Activated CD4-positive, alpha-beta T cell treated with anti-CD3 and anti-CD28 coated beads, Interleukin-2, amount 10 ng/mL, durations not matched to agents 24 days and 14 days (primary cell): ENCODE data around the gene GRIK2. TPM values are rescaled to one million over a fixed set of nuclear protein-coding genes. Genes with fewer than 3 reads are reported as not detected.
"Not testable (repeated sequence)": the region's sequence is repeated elsewhere in the genome, so short reads cannot be mapped to it uniquely, and the experiment has no call there.

Source experiments
- DNase-seq: peaks from one replicate; pipeline ENCODE4 v3.0.0; 2022
- H3K27ac Mint-ChIP-seq: one replicate; pipeline ENCODE4 v1.8.0; 2022; ENCODE audit warnings: mild to moderate bottlenecking, mixed read lengths
- H3K27me3 Mint-ChIP-seq: one replicate; pipeline ENCODE4 v1.8.0; 2022; ENCODE audit warnings: mixed read lengths
- H3K36me3 Mint-ChIP-seq: one replicate; pipeline ENCODE4 v1.8.0; 2022; ENCODE audit warnings: low read depth, mild to moderate bottlenecking, mixed read lengths
- H3K4me1 Mint-ChIP-seq: one replicate; pipeline ENCODE4 v1.8.0; 2021; ENCODE audit warnings: mixed read lengths
- H3K4me3 Mint-ChIP-seq: one replicate; pipeline ENCODE4 v1.8.0; 2022; ENCODE audit warnings: mild to moderate bottlenecking, moderate library complexity, mixed read lengths
- H3K9me3 Mint-ChIP-seq: one replicate; pipeline ENCODE4 v1.8.0; 2021; ENCODE audit warnings: mixed read lengths
- intact Hi-C: fragments of 100-400 bp; cut with micrococcal nuclease; formaldehyde crosslinking; loops from one replicate; pipeline ENCODE4 v1.15.1; 2023
- total RNA-seq: library from RNA; stranded (reverse); gene quantifications from 2 replicates; pipeline ENCODE4 v1.2.3, GENCODE V29; 2022

Gene GRIK2
- total RNA-seq, 1 donor from 2014 or later, result not detected

- intact Hi-C loops, result no loop called here
- H3K36me3 Mint-ChIP-seq, result no peaks in the 10 kb centered on the region
- H3K9me3 Mint-ChIP-seq, result no peaks in the 10 kb centered on the region
- H3K27ac Mint-ChIP-seq, result no peak overlapping the region
- no peak for DNase-seq
- no peak overlapping the region for H3K4me3 Mint-ChIP-seq
- no peaks in the 10 kb centered on the region for H3K27me3 Mint-ChIP-seq
- H3K4me1 Mint-ChIP-seq, result no peaks in the 10 kb centered on the region
Observed at GRCh38 chr6:101608703-101609102, 215.2 kb downstream of the GRIK2 start.

DNA sequence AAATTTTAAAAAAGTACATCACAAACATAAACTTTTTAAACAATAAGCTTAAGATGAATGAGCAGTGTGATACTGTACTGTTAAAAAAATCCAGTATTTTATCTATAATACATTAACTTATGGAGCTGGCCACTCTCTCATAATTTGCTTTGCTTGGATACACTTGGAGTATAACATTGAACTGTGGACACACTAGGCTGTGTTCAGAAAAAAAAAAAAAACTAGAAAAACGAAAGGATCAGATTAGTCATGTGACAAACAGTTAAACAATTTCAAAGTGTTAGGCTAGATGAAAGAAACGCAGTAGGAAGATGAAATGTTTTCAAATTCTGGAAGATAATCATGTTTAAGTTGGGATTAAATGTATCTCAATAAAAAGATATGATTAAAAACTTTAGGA is 220.0 kb downstream of the GRIK2 start:
- Mint-ChIP-seq H3K36me3 (no peaks in the 10 kb centered on the region), H3K27ac (no peak overlapping the region), H3K27me3 (no peaks in the 10 kb centered on the region), H3K4me3 (no peak overlapping the region), H3K9me3 (no peaks in the 10 kb centered on the region), H3K4me1 (no peaks in the 10 kb centered on the region)
- no peak for DNase-seq
- intact Hi-C loops, result no loop called here

DNA sequence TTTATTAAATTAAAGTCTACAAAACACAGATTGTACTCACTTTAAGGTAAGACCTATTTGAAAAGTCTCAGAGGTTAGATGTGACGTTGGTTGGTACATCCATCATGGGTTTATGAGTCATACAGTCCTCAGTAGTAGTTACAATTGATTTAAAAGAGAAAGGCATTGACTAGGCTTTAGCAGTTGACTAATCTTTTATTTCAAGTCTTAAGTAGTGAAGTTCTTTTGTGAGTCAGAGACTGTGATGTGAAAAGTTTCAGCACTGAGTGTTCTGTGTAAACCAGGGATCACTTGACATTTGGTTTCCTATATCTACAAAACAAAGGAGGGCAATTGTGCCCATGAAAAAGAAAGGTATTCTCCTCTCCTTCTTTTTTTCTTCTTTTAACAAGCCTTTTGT is 221.3 kb downstream of the GRIK2 start:
- intact Hi-C loops, result no loop called here
- no peaks in the 10 kb centered on the region for H3K36me3 Mint-ChIP-seq
- no peaks in the 10 kb centered on the region for H3K27me3 Mint-ChIP-seq
- no peak overlapping the region for H3K27ac Mint-ChIP-seq
- H3K4me1 Mint-ChIP-seq, result no peaks in the 10 kb centered on the region
- no peak for DNase-seq
- no peaks in the 10 kb centered on the region for H3K9me3 Mint-ChIP-seq
- H3K4me3 Mint-ChIP-seq, result no peak overlapping the region

GRCh38 chr6:101626269-101626668 is 232.8 kb downstream of the GRIK2 start:
- Mint-ChIP-seq H3K27me3 (no peaks in the 10 kb centered on the region), H3K9me3 (no peaks in the 10 kb centered on the region)
- intact Hi-C loops, result no loop called here

GRCh38 chr6:101630941-101631340 is 237.4 kb downstream of the GRIK2 start:
- intact Hi-C loops, result no loop called here
- Mint-ChIP-seq H3K4me3 (no peak overlapping the region), H3K27me3 (no peaks in the 10 kb centered on the region), H3K27ac (no peak overlapping the region), H3K4me1 (no peaks in the 10 kb centered on the region), H3K9me3 (no peaks in the 10 kb centered on the region), H3K36me3 (no peaks in the 10 kb centered on the region)
- no peak for DNase-seq

More at GRCh38 chr6:101626269-101626668, 232.8 kb downstream of the GRIK2 start:
- Mint-ChIP-seq H3K36me3 (no peaks in the 10 kb centered on the region), H3K4me3 (no peak overlapping the region), H3K27ac (no peak overlapping the region), H3K4me1 (no peaks in the 10 kb centered on the region)
- DNase-seq, result no peak

DNA sequence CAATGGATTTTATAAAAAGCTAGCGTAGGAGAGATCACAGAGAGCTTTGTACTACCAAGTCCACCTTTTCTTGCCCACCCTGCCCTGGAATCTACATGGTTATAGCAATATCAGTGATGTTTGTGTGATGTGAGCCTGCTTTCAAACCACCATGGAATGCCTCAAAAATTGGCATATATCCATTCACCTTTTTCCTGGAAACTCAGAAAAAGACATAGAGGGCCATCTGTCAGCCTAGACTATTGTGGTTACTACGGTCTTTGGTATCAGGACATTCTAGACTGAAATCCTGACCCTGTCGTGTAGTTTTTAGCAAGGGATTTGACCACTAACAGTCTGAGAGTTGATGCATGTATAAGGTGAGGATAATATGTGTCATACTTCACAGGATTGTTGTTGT is 239.6 kb downstream of the GRIK2 start:
- no peaks in the 10 kb centered on the region for H3K36me3 Mint-ChIP-seq
- H3K4me3 Mint-ChIP-seq, result no peak overlapping the region
- no peak overlapping the region for H3K27ac Mint-ChIP-seq
- intact Hi-C loops, result no loop called here
- H3K27me3 Mint-ChIP-seq, result no peaks in the 10 kb centered on the region
- H3K4me1 Mint-ChIP-seq, result no peaks in the 10 kb centered on the region
- H3K9me3 Mint-ChIP-seq, result no peaks in the 10 kb centered on the region
- no peak for DNase-seq

DNA sequence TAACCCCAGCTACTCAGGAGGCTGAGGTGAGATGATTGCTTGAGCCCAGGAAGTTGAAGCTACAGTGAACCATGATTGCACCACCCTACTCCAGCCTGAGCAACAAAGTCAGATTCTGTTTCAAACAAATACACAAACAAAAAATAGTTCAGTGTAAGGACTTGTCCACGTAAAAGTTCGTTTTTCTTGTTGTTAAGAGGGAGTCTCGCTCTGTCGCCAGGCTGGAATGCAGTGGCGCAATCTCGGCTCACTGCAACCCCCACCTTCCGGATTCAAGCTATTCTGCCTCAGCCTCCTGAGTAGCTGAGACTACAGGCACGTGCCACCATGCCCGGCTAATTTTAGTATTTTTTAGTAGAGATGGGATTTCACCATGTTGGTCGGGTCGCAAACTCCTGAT is 245.4 kb downstream of the GRIK2 start:
- intact Hi-C loops, H3K4me3 Mint-ChIP-seq, H3K9me3 Mint-ChIP-seq, H3K4me1 Mint-ChIP-seq, H3K27ac Mint-ChIP-seq, DNase-seq, H3K27me3 Mint-ChIP-seq, H3K36me3 Mint-ChIP-seq: not testable (repeated sequence)

DNA sequence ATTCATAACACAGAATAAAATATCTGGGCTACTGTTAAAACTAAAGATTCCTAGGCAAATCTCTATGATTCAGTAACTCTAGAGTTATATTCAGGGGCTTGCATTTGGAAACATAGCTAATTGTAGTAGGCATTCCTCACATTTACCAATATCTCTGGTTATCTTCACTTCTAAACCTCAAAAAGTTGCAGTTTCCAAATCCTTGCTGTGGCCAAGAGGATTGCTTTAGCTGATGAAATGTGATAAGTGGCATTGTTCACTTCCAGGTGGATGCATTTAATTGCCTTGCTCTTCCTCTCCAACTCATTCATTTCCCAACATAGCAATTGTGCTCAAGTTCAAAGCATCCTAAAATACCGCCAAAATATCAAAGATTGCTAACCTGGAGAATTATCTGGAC is 246.6 kb downstream of the GRIK2 start:
- no peak overlapping the region for H3K27ac Mint-ChIP-seq
- H3K4me1 Mint-ChIP-seq, result no peaks in the 10 kb centered on the region
- no peaks in the 10 kb centered on the region for H3K9me3 Mint-ChIP-seq
- H3K36me3 Mint-ChIP-seq, result no peaks in the 10 kb centered on the region
- no peaks in the 10 kb centered on the region for H3K27me3 Mint-ChIP-seq
- intact Hi-C loops, result no loop called here
- no peak for DNase-seq
- no peak overlapping the region for H3K4me3 Mint-ChIP-seq

GRCh38 chr6:101645770-101646169 is 252.3 kb downstream of the GRIK2 start:
- H3K36me3 Mint-ChIP-seq, result no peaks in the 10 kb centered on the region

GRCh38 chr6:101650402-101651100 is 257.0 kb downstream of the GRIK2 start:
- no peaks in the 10 kb centered on the region for H3K4me1 Mint-ChIP-seq
- H3K27me3 Mint-ChIP-seq, result no peaks in the 10 kb centered on the region
- no peaks in the 10 kb centered on the region for H3K9me3 Mint-ChIP-seq
- intact Hi-C loops, result no loop called here
- no peak overlapping the region for H3K4me3 Mint-ChIP-seq
- no peaks in the 10 kb centered on the region for H3K36me3 Mint-ChIP-seq
- H3K27ac Mint-ChIP-seq, result no peak overlapping the region
- DNase-seq, result no peak

More at GRCh38 chr6:101645770-101646169, 252.3 kb downstream of the GRIK2 start:
- H3K4me3 Mint-ChIP-seq, result no peak overlapping the region
- H3K27me3 Mint-ChIP-seq, result no peaks in the 10 kb centered on the region
- H3K4me1 Mint-ChIP-seq, result no peaks in the 10 kb centered on the region
- no peak overlapping the region for H3K27ac Mint-ChIP-seq
- no peaks in the 10 kb centered on the region for H3K9me3 Mint-ChIP-seq
- intact Hi-C loops, result no loop called here
- DNase-seq, result no peak

DNA sequence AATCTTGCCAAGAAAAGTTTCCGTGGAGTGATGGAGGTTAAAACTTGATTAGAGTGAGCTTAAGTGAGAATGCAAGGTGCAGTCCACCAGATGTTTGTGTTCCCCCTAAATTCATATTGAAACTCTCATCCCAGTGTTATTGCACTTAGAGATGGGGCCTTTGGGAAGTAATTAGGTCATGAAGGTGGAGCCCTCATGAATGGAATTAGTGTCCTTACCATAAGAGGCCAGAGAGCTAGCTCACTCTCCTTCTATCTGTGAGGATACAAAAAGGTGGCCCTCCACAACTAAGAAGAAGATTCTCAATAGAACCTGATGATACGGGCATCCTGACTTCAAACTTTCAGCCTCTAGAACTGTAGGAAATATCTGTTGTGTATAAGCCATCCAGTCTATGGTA is 258.6 kb downstream of the GRIK2 start:
- no peaks in the 10 kb centered on the region for H3K36me3 Mint-ChIP-seq
- H3K4me3 Mint-ChIP-seq, result no peak overlapping the region
- no peaks in the 10 kb centered on the region for H3K4me1 Mint-ChIP-seq
- H3K9me3 Mint-ChIP-seq, result no peaks in the 10 kb centered on the region
- DNase-seq, result no peak
- no peaks in the 10 kb centered on the region for H3K27me3 Mint-ChIP-seq
- no peak overlapping the region for H3K27ac Mint-ChIP-seq
- intact Hi-C loops, result no loop called here

- H3K4me1 Mint-ChIP-seq, result no peaks in the 10 kb centered on the region
- no peaks in the 10 kb centered on the region for H3K27me3 Mint-ChIP-seq
- H3K36me3 Mint-ChIP-seq, result no peaks in the 10 kb centered on the region
- H3K4me3 Mint-ChIP-seq, result no peak overlapping the region
- intact Hi-C loops, result no loop called here
- no peaks in the 10 kb centered on the region for H3K9me3 Mint-ChIP-seq
- no peak for DNase-seq
- H3K27ac Mint-ChIP-seq, result no peak overlapping the region
Observed at GRCh38 chr6:101655109-101655508, 261.6 kb downstream of the GRIK2 start.

DNA sequence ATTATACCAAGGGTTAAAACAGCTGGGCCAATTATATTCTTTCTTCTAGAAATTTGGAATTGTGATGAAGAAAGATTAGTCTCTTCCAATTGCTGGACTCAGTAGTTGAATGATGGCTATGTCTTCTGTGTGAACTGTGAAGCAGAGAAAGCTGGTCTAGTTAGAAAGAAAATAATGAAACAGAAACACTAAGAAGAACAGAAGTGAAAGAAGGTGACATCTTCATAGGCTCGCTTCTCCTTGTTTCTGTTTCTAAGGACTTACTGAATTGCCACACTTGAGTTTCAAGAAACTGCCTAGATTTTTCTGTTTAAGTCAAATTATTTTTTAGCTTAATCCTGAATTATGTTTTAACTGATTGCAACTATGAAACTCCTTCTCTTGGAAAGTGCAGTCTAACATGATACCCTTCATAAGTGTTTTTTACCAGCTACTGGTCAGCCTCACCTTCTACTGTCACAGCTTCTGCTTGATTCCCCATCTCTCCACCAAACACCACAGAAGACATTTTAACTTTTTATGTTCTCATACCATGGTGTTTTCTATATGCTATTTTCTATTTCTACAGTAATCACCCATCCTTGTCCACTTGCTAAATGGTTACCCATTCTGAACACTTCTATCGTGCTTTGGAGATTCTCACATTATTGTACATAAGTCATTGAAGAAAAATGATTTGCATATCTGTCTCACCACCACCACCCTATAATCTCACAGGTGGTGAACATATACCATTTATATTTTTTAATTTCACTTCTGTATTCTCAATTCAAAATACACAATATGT is 268.8 kb downstream of the GRIK2 start:
- no peak overlapping the region for H3K27ac Mint-ChIP-seq
- H3K36me3 Mint-ChIP-seq, result no peaks in the 10 kb centered on the region
- DNase-seq, result no peak
- no peaks in the 10 kb centered on the region for H3K27me3 Mint-ChIP-seq
- H3K4me1 Mint-ChIP-seq, result no peaks in the 10 kb centered on the region
- intact Hi-C loops, result no loop called here
- no peak overlapping the region for H3K4me3 Mint-ChIP-seq
- no peaks in the 10 kb centered on the region for H3K9me3 Mint-ChIP-seq

DNA sequence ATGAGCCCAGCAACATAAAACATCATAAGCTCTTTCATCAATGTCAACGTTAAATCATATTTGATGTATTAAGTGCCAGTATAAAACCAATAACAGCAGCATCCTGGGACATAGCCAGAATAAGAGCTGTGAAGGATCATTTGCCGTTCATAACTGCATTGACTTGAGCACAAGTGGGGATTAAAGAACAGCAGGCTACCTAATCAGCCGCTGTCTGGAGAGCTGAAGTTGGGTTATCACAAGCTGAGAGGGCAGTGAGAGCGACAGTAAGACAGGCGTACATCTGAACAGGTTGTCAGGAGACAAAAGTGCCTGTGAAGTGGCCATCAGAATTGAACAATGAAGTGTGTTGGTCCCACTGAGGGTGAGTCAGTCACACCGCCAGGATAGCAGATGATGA is 269.6 kb downstream of the GRIK2 start:
- Mint-ChIP-seq H3K4me1 (no peaks in the 10 kb centered on the region), H3K4me3 (no peak overlapping the region), H3K9me3 (no peaks in the 10 kb centered on the region), H3K36me3 (no peaks in the 10 kb centered on the region), H3K27me3 (no peaks in the 10 kb centered on the region), H3K27ac (no peak overlapping the region)
- no peak for DNase-seq
- intact Hi-C loops, result no loop called here
